Motor neuron (in vitro differentiated cells): ENCODE data around the gene NPW. TPM values are rescaled to one million over a fixed set of nuclear protein-coding genes. Genes with fewer than 3 reads are reported as not detected.
A peak's percentile ranks its signal among the peaks of the same experiment; 100 is the strongest.

Source experiments
- ATAC-seq, 8 experiments: fragments of 200-7000 bp; cut with Tn5 transposase; replicated peaks in 6 of 8; 2 replicates each; pipeline ENCODE4 v1.8.0; 2021; ENCODE audit warnings: mild to moderate bottlenecking in 8 of 8, moderate library complexity in 8 of 8
- H3K27ac ChIP-seq, 2 donors: fragments of 250-450 bp; sonication (Bioruptor Pico); 2 replicates each; pipeline ENCODE4 v1.9.0; 2021; ENCODE audit warnings: antibody characterized with exemption in 2 of 2, mild to moderate bottlenecking in 2 of 2, moderate library complexity in 1 of 2
- H3K4me1 ChIP-seq, 2 donors: fragments of 250-450 bp; sonication (Bioruptor Pico); replicated peaks in 1 of 2; 2 replicates each; pipeline ENCODE4 v1.6.1; 2021; ENCODE audit warnings: antibody characterized with exemption in 2 of 2, mild to moderate bottlenecking in 2 of 2, moderate library complexity in 1 of 2
- H3K4me3 ChIP-seq, 5 donors: fragments of 250-450 bp; sonication (Bioruptor Pico); 2 replicates each; pipeline ENCODE4 v1.9.0; 2021; ENCODE audit warnings: antibody characterized with exemption in 5 of 5, mild to moderate bottlenecking in 5 of 5, moderate library complexity in 4 of 5
- WGBS, 10 experiments: fragments of 450-650 bp; shearing (Covaris generic); methylation state at CpG; one replicate each; pipeline ENCODE4 v1.0.0; 2022; 5-methylcytosine and 5-hydroxymethylcytosine counted together
- in situ Hi-C, 9 experiments: fragments of 400-800 bp; cut with MboI; loops; one replicate each; pipeline ENCODE4 v1.15.0; 2021; ENCODE audit warnings: low sequenced_read_pairs in 9 of 9, low pct_unique_long_range_greater_than_20kb in 2 of 9; ENCODE audit not compliant: unreplicated experiment in 9 of 9
- total RNA-seq, 8 experiments: library from RNA; unstranded; fragments of 300-600 nt; gene quantifications; 2 replicates each; pipeline versions ENCODE4 v1.2.3 to v1.2.4, GENCODE V29; 2022

Gene NPW
- total RNA-seq, 8 experiments from 2014 or later: 0.27 to 1.7 (median 0.92) TPM; not detected in 3

GRCh38 chr16:1998852-1999801 is 20.5 kb upstream of the NPW start:
- no peak for ATAC-seq
- in situ Hi-C loops: no loop called here
- Histone ChIP-seq H3K4me3 (no peak overlapping the region), H3K27ac (no peak overlapping the region), H3K4me1 (peaks cover 6 to 9% of the 10 kb centered on the region in 2 donors)
- no CpG with 5 or more reads among the region's 39 CpGs for WGBS, 10 experiments

DNA sequence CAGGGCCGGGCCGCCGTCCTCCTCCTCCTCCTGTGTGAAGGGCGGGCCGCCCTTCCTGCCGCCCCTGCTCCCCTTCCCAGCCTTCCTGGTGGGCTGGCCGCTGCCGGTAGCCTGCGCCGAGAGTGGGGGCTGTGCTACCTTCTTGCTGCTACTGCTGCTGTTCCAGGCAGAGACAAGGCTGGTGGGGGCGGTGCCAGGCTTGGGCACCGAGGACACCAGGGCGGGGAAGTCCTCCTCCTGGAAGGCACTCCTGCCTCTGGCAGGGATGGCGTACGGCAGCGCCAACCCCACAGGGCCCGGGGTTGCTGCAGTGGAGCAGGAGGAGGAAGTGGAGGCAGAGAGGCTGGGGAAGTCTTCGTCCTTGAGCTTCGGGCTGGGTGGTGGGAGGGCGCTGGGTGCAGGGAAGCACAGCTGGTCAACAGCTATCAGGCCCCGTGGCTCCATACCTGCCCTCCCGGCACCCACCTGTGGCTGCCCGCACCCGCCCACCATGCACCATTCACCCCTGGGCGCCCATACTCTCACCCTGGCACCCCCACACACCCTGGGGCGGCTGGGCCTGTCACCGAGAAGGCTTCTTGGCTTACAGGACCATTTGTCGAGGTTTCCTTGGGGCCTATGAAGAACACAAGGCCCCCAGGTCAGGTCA is 19.6 kb upstream of the NPW start:
- Histone ChIP-seq H3K27ac (no peak overlapping the region), H3K4me3 (no peak overlapping the region), H3K4me1 (peaks cover 14 to 18% of the 10 kb centered on the region in 2 donors)
- WGBS, 10 experiments: 94% methylated on average over 6 of the region's 28 CpGs; no CpG with 5 or more reads in 9 of the 10 experiments
- in situ Hi-C loops: loop anchor here in 3 of 9 experiments (25.0 kb wide), 1 partner anchor 137 kb away; the partner anchor contains the start of genes PKD1 (in 3 of the 3) and RAB26 (in 3 of the 3)
- ATAC-seq: no peak

DNA sequence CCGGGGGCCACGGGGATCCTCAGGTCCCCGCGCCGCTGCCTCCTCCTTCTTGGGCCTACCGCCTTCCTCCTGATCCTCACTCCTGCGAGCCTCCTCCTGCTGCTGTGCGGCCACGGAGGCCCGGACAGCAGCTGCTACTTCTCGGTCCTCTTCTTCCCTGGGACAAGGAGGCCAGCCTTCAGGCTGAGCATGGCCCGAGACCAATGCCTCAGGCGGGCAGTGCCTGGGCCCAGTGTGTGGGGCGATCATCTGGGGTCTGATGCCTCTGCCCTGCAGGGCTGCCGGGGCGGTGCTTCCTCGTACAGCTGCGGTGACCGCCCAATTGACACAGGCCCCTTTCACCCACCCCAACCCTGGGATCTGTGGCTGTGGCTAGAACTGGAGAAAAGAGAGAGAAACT is 18.6 kb upstream of the NPW start:
- in situ Hi-C loops: loop anchor here in 3 of 9 experiments (25.0 kb wide), 1 partner anchor 136 kb away; the partner anchor contains the start of genes PKD1 (in 3 of the 3) and RAB26 (in 3 of the 3)
- WGBS, 10 experiments: 63 to 100% (median 96%) methylated on average over 1 to 8 of the region's 19 CpGs; no CpG with 5 or more reads in 6 of the 10 experiments
- H3K27ac ChIP-seq: no peak overlapping the region
- H3K4me3 ChIP-seq: no peak overlapping the region
- H3K4me1 ChIP-seq: peaks cover 20 to 28% of the 10 kb centered on the region in 2 donors
- no peak for ATAC-seq

DNA sequence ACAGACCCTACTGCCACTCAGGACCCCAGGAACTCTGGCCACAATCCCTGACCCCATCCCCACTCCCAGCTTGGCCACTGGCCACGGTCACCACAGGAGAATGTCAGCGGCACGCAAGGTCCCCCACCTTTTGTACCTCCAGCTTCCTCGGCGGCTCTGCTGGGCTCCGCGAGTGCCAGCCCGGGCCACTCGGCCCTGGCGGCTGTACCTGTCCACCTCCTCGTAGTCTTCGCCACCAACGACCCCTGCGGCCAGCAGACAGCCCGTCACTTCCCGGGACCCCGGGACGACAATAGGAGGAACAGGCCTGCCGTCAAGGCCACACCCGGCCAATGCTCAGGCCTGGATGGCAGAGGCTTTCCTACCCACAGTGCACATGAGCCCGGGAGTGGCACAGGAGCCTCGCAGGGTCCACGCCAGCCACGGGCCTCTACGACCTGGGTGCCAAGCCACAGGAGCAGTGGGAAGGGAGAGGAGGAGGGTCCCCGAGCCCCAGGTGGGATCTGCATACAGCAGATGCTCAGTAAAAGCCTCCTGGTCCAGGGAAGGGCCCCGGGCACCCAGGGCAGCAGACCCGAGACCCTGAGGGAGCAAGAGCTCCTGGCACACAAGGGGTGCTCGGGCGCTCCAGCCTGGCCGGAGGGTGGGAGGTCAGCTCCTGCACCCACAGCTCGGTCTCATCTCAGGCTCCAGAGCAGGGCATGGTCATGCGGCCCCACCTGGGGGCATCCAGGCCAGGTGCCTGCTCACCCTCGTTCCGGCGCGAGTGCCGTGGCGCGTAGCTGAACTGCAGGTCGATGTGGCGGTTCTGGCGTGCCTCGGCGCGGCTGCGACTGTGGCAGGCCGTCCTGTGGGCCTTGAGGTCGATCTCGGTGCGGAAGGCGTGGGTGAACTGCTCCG is 17.9 kb upstream of the NPW start:
- H3K4me3 ChIP-seq: no peak overlapping the region
- in situ Hi-C loops: loop anchor here in 3 of 9 experiments (25.0 kb wide), 1 partner anchor 136 kb away; the partner anchor contains the start of genes PKD1 (in 3 of the 3) and RAB26 (in 3 of the 3)
- WGBS, 10 experiments: 82 to 100% (median 92%) methylated on average over 2 to 11 of the region's 53 CpGs; no CpG with 5 or more reads in 5 of the 10 experiments

GRCh38 chr16:2002406-2003230 is 17.0 kb upstream of the NPW start:
- no peak overlapping the region for H3K4me3 ChIP-seq
- H3K4me1 ChIP-seq: peaks cover 27 to 38% of the 10 kb centered on the region in 2 donors
- ATAC-seq: no peak
- WGBS, 10 experiments: 96% methylated on average over 5 to 19 of the region's 47 CpGs; no CpG with 5 or more reads in 8 of the 10 experiments
- in situ Hi-C loops: loop anchor here in 3 of 9 experiments (25.0 kb wide), 1 partner anchor 135 kb away; the partner anchor contains the start of genes PKD1 (in 3 of the 3) and RAB26 (in 3 of the 3)
- H3K27ac ChIP-seq: no peak overlapping the region

More for the DNA sequence above, 17.9 kb upstream of the NPW start:
- H3K4me1 ChIP-seq: peaks cover 22 to 29% of the 10 kb centered on the region in 2 donors
- ATAC-seq: no peak
- no peak overlapping the region for H3K27ac ChIP-seq

GRCh38 chr16:2003231-2003826 is 16.3 kb upstream of the NPW start:
- ATAC-seq: no peak
- in situ Hi-C loops: loop anchor here in 3 of 9 experiments (25.0 kb wide), 1 partner anchor 134 kb away; the partner anchor contains the start of genes PKD1 (in 3 of the 3) and RAB26 (in 3 of the 3)
- WGBS, 10 experiments: 0 to 100% (median 77%) methylated on average over 1 to 4 of the region's 8 CpGs; no CpG with 5 or more reads in 6 of the 10 experiments
- Histone ChIP-seq H3K27ac (peak overlapping the region; percentile 96), H3K4me3 (peak overlapping the region in 3 of 5 donors; percentile 9 to 27 (median 22)), H3K4me1 (peaks cover 34 to 45% of the 10 kb centered on the region in 2 donors)

DNA sequence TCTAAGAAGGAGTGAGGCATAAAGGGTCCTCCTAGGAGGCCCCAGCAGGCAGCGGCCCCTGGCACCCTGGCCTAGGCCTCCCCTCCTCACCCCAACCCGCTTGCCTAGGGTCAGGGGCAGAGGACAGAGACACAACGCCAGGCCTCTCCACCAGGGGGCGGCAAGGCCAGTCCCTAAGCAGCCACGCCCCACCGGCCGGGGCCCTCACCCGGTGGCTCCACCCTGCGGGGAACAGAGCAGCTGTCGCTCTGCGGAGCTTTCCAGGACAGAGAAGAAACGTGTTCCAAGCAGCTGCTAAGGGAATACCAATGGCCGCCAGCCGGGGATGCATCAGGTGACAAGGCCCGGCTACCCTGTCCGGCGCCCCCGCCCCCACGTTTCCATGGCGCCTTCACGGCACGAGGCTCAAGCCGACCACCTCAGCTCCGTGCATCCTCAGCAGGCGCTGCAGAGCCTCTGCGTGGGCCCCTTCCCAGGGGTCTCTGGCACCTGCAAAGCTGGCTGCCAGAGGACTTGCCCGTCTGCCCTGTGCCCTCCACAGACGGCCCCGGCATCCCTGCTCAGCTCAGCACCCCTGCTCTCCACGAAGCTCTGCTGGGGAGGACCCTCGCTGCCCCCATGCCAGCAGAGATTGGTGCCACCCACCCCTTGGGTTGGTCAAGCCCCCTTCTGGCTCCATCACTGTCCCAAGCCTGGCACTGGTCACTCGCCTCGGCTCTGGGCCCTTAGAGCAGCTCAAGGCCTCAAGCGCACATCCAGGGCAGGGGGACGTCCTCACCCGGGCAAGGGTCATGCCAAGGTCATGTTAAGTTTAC is 15.6 kb upstream of the NPW start:
- Histone ChIP-seq H3K27ac (peak overlapping the region; percentile 96), H3K4me3 (peak overlapping the region in 4 of 5 donors; percentile 5 to 27 (median 16)), H3K4me1 (peaks cover 37 to 47% of the 10 kb centered on the region in 2 donors)
- peak; percentile 57 to 87 (median 80) for ATAC-seq
- WGBS, 10 experiments: 0 to 75% (median 17%) methylated on average over 1 to 5 of the region's 36 CpGs; no CpG with 5 or more reads in 5 of the 10 experiments
- in situ Hi-C loops: loop anchor here in 3 of 9 experiments (25.0 kb wide), 1 partner anchor 133 kb away; the partner anchor contains the start of genes PKD1 (in 3 of the 3) and RAB26 (in 3 of the 3)

- WGBS, 10 experiments: 33 to 90% (median 68%) methylated on average over 2 to 7 of the region's 34 CpGs; no CpG with 5 or more reads in 5 of the 10 experiments
- in situ Hi-C loops: loop anchor here in 3 of 9 experiments (25.0 kb wide), 1 partner anchor 132 kb away; the partner anchor contains the start of genes PKD1 (in 3 of the 3) and RAB26 (in 3 of the 3)
- ATAC-seq: peak in 5 of 8 experiments; percentile 7 to 47 (median 42)
Observed at GRCh38 chr16:2004795-2005517, 14.6 kb upstream of the NPW start.

GRCh38 chr16:2005646-2006045 is 13.9 kb upstream of the NPW start:
- peak overlapping the region in 1 of 2 donors; percentile 96 for H3K27ac ChIP-seq
- 0 to 100% (median 87%) methylated on average over 1 to 3 of the region's 21 CpGs; no CpG with 5 or more reads in 6 of the 10 experiments for WGBS, 10 experiments
- H3K4me3 ChIP-seq: peak overlapping the region in 1 of 5 donors; percentile 100
- in situ Hi-C loops: loop anchor here in 3 of 9 experiments (25.0 kb wide), 1 partner anchor 132 kb away; the partner anchor contains the start of genes PKD1 (in 3 of the 3) and RAB26 (in 3 of the 3)
- H3K4me1 ChIP-seq: peaks cover 44 to 54% of the 10 kb centered on the region in 2 donors
- no peak for ATAC-seq

More at GRCh38 chr16:2004795-2005517, 14.6 kb upstream of the NPW start:
- H3K27ac ChIP-seq: peak overlapping the region; percentile 96
- peak overlapping the region in 2 of 5 donors; percentile 6 to 27 for H3K4me3 ChIP-seq
- H3K4me1 ChIP-seq: peaks cover 37 to 47% of the 10 kb centered on the region in 2 donors
